NCI-H2029 treated with DMSO at 0.1 percent for 48 hours (cell line): Measurements from ENCODE around the gene ANP32B.
"Not testable (repeated sequence)": the region's sequence is repeated elsewhere in the genome, so short reads cannot be mapped to it uniquely, and the experiment has no call there.

Source experiments
- DNase-seq: peaks from one replicate; lab custom pipeline; 2025; lab: John Stamatoyannopoulos, UW

ANP32B gene

DNA sequence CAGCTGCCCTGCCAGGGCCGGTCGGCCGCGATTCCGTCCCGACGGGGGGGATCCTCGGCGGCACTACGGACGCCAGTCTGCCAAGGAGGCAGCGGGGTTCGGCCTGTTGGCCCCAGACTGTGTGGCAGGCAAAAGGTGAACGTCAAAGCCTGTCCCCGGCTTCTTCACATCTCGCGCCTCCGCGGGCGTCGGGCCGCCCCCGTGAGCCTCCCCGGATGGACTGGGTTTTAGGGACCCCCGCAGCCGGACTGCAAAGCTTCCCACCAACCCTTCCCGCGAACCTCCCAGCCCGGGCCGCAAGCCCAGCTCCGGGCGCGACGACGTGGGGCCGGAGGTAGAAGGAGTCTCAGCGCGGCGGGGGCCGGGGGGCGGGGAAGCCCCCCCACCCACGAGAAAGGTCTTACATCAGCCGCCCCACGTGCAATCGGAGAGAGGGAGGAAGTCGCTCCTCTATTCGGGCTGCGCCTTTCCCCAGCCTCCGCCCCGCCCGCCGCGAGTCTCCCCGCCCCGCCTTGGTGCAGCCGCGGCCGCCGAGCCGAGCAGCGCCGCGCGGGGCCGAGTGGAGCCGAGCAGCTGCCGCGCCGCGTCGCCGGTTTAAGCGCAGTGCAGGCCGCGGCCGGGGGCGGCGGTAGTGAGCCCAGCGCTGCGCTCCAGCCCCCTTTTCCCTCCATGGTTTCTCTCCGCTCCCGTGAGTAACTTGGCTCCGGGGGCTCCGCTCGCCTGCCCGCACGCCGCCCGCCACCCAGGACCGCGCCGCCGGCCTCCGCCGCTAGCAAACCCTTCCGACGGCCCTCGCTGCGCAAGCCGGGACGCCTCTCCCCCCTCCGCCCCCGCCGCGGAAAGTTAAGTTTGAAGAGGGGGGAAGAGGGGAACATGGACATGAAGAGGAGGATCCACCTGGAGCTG lies at the start of gene ANP32B:
TSS of gene ANP32B (plus strand) at position 659 of the 906 bp plus-strand sequence. CDS start at position 874, 215 bp downstream.
- DNase-seq, result peak; percentile 87

DNA sequence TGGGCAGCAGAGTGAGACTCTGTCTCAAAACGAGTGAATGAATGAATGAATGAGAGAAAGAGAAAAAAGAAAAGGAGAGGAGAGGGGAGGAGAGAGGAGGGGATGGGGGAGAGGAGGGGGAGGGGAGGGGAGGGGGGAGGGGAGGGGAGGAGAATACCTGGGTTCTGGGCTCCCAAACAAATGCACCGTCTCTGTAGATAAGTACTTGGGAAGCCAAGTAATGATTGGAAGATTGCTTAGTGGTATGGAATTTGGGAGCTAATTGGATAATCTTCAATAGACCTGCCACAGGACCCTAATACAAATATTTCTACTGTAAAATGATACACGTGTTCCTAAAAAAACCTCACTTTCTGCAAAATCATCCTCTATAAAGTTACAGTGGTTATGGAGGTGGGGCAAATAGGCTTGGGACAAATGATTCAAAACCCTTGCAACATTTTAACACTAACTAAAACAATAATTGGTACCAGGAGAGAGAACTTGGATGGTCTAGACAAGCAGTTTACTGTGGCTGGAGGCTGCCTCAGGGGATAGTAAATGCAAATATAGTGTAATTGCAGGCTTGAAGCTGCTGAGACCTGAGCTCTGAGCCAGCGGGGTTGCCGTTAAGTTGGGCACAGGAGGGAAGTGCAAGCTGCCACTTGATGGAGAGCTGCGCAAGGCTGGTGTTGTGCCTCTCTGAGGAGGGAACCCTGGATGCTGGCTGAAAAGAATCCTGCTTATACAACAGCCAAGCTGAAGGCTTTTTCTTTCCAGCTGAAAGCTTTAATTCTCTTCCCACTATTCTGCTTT lies 48.6 kb upstream of the ANP32B start:
- no peak for DNase-seq

DNA sequence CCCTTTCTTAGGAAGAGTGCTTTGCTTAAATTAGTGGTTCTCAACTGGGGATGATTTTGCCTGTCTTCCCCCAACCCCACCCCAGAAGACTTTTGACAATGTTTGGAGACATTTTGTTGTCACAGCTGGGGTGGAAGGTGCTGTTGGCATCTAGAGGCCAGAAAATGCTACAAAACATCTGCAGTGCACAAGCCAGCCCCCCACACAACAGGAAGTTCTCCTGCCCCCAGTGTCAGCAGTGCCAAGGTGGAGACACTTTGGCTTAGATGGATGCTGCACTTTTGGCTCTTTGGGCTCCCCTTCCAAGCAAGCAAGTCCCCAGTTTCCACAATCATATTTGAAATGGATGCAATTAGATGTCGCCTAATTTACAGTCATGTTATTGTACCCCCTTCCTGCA lies 47.9 kb upstream of the ANP32B start:
- no peak for DNase-seq

DNA sequence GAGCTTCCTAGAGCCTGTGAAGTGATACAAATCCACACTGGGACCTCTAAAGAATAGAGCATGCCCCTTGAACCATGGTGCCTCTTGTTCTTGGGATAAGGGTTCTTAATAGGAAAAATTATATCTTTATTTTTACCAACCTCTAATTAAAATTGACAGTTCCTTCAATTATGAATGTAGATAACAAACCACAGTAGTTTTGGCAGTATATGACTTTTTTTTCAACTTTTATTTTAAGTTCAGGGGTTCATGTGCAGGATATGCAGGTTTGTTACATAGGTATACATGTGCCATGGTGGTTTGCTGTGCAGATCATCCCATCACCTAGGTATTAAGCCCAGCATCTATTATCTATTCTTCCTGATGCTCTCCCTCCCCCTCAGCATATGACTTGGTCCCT lies 46.1 kb upstream of the ANP32B start:
- no peak for DNase-seq

DNA sequence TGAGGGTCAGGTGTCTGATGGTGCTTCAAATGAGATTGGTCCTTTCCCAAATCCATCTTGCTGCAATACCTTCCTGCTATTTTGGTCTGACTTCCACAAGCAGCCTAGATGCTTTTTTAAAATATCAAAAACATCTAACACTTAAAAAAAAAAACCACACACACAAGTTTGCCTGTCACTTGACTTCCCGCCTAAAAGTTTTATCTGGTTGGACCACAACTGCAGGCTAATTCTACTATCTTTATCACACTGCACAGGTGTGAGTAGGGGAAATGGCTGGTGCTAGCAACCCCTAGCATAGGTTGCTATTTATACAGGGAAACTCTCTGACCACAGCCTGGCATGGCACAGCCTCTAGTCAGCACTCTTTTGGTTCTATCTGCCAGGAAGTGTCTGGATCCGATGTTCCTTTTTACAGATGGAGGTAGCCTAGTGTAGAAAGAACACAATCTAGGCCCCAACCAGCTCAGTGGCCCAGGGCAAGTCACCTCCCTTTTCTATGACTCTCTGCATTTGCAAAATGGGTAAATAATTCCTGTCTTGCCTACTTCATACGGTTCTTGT lies 45.0 kb upstream of the ANP32B start, which contains the start of gene HEMGN:
TSS of gene HEMGN (minus strand) at position 92 of the 564 bp plus-strand sequence. CDS start at position 56, 36 bp downstream.
- DNase-seq, result no peak

DNA sequence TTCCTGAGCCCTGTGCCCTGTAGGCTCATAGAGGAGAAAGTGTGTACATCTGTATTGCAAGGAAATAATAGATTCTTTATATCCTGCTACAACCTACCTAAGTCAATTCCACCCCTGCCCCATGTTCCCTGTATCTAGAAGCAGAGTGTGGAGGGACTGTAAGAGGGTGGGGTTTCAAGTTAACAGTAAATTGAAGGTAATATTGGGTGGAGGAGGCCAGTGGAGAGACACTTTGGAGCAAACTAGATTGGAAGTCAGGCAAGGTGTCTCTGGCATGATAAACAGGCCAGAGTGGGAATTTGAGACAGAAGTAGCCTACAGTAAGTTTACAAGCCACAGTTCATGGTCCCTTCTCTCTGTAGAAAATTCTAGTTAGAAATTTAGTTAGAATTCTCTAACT lies 42.9 kb upstream of the ANP32B start:
- no peak for DNase-seq

DNA sequence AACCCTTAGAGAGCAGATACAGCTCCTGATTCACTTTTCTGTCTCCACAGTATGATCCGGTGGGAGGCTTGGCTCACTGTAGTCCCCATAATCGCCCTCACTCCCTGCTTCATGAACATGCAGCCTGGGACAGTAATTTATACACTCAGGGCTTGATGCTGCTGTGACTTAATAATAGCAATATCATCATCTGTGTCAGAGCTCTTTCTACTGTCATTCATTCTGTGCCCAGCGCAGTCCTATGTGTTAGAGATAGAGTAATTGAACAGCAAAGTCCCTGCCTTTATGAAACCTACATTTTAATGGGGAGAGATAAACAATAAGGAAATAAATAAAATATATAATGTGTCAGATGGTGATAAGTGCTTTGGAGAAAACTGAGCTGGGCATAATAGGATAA lies 42.4 kb upstream of the ANP32B start:
- no peak for DNase-seq

DNA sequence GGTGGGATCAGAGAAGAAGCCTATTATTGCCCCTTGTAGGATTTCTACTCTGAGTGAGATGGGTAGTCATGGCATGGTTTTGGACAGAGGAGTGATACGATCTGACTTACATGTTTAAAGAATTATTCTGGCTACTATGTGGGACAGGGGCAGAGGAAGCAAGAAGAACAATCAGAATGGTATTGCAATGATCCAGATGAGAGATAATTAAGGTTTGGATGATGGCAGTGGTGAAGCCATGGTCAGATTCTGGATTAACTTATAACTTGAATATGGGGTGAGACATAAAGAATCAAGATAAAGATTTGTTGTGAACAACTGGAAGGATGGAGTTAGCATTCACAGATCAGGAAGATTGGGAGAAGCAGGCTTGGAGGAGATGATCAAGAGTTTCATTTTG lies 41.8 kb upstream of the ANP32B start:
- DNase-seq, result no peak

DNA sequence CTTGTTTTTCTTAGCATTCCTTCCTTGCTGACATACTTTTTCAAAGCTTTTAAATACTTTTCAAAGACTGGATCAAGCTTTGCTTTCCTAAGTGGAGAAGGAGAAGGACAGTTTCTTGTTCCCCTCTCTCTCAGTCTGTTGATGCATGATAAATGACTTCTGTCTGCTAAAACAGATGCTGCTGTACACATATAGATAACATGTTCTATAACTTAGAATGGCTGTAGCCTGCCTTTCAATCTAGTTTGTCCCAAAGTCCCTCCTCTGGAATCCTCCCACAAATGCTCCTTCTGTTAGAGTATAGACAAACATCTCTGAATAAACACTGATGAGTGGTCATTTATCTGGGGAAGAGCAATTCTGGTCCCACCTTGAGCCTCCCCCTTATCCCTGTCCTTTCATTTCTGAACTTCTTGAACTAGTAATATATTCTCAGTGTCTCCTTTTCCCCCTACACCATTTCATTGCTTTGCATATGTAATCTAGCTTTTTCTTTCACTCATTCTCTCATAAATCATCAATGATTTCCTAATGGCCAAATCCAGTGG lies 39.8 kb upstream of the ANP32B start:
- no peak for DNase-seq

DNA sequence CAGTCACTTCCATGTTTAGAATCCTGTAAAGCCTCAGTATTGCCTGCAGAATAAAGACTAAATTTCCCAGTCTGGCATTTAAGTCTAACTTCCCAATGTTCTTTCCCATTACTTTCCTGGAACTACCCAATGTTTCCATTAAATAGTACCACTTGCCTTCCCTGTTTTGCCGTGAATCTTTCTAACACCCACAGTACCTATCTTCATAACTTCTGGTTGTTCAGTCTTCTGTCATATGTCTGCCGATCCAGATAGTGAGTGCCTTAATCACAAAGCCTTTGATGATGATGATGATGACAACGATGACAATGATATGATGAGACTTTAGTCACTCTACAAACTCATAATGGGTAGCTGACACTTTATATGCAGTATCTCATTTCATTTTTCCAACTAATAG lies 38.5 kb upstream of the ANP32B start:
- no peak for DNase-seq

DNA sequence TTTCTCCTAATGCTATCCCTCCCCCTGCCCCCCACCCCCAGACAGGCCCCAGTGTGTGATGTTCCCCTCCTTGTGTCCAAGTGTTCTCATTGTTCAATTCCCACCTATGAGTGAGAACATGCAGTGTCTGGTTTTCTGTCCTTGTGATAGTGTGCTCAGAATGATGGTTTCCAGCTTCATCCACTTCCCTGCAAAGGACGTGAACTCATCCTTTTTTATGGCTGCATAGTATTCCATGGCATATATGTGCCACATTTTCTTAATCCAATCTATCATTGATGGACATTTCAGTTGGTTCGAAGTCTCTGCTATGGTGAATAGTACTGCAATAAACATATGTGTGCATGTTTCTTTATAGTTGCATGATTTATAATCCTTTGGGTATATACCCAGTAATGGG lies 37.7 kb upstream of the ANP32B start:
- not testable (repeated sequence) for DNase-seq

DNA sequence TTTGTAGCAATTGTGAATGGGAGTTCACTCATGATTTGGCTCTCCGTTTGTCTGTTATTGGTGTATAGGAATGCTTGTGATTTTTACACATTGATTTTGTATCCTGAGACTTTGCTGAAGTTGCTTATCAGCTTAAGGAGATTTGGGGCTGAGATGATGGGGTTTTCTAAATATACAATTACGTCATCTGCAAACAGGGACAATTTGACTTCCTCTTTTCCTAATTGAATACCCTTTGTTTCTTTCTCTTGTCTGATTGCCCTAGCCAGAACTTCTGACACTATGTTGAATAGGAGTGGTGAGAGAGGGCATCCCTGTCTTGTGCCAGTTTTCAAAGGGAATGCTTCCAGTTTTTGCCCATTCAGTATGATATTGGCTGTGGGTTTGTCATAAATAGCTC lies 36.0 kb upstream of the ANP32B start:
- not testable (repeated sequence) for DNase-seq

DNA sequence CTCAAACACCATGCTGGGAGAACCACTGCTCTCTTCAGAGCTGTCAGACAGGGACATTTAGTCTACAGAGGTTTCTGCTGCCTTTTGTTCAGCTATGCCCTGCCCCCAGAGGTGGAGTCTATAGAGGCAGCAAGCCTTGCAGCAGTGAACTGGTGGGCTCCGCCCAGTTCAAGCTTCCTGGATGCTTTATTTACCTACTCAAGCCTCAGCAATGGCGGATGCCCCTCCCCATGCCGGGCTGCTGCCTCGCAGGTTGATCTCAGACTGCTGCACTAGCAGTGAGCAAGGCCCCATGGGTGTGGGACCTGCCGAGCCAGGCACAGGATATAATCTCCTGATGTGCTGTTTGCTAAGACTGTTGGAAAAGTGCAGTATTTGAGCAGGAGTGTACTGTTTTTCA lies 32.3 kb upstream of the ANP32B start:
- DNase-seq, result not testable (repeated sequence)

DNA sequence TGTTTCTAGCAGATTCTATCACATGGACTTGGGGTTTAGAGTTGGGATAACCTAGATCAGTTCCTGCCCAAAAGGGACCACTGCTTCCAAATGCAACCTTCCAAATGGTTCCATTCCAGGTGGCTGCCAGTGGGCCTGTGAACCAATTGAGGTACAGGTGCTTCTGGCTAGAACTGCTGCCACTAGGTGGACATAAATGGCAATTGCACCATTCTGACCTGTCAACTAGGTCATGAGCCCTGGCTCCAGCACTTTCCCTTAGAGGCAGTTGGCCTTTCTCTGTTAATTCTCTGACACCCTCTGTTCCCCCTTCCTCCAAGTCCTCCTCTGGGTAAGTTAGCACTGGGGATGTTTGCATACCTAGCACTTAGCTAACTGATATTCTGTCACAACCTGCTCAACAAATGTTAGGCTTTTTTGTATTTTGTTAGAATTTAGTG lies 28.6 kb upstream of the ANP32B start:
- no peak for DNase-seq

DNA sequence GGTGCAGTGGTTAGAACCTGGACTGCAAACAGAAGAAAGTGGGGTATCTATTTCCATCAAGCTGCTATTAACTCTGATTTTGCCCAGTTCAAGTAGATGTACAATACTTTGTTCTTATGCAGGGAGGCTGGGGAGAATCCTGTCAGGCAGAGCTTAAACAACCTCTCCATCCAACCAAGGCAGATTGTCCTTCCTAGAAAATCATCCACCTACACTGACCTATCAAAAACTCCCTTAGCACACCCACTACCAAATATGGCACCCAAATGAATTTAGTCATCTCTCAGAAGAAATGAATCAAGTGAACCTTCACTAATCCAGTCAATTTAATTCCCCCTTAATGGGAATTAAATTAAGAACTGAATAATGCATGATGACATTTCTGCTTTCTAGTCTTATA lies 26.8 kb upstream of the ANP32B start:
- DNase-seq, result no peak

DNA sequence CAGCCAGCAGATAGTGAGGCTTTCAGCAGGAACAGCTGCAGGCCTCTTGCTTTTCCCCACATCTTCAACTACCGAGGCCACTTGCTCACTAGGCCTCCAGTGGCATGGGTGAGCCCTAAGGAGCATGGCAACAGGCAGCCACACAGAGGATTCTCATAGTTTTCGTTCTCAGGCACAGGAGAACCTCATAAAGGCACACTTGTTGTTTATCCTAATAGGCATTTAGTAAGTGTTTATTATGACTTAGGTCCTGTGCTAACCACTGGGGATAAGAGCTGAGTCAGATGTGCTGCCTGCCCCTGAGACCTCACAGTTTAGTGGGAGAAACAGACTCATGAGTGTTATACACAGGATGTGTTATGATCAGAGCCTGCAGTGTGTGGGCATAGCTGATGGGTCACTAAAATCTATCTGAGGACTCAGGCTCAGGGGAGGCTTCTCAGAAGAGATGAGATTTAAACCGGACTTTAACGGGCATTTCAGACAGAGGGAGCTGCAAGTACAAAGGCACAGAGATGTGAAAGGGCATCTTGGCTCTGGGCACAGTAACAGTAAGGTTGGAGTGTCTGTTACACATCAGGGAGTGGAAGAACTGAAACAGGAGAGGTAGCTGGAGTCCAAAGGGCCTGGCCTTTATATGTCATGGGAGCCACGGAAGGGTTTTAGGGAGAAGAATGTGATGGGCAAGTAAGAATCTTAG lies 24.2 kb upstream of the ANP32B start:
- DNase-seq, result no peak

DNA sequence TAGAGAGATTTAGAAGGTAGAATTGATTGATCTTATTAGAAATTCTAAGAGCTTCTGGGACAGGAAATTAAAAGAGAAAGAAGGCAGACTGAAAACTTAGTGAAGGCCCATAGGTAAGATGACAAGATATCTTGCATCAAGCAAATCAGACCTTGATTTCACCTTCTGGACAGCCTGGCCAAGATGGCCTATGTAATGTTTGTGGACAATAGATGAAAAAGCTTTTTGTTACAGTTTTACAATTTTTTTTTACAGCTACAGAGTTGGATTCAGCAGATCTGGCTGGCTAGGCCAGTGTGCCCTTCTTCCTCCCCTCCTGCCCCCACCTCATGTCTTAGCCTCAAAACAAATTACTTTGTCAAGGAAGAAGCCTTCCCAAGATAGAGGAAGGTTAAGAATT lies 23.6 kb upstream of the ANP32B start:
- no peak for DNase-seq

DNA sequence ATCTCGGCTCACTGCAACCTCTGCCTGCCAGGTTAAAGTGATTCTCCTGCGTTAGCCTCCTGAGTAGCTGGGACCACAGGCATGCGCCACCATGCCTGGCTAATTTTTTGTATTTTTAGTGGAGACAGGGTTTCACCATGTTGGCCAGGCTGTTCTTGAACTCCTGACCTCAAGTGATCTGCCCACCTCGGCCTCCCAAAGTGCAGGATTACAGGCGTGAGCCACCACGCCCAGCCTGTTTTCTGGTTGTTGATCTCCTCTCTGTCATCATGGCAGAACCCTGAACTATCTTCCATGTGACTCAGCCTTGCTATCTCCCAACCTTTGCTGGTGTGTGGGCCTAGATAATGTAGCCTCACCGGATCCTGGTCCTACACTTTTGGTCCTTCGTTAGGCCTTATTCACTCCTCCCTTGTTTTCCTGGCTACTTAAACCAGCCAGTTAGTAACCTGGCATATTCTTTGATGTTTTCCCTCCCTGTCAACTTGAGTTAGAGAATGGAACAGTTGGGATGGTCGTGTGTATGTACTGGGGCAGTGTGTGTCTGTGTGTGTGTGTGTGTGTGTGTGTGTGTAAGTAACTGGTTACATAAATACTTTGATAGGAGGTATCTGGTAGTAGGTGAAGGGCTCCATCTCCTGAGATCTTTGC lies 22.3 kb upstream of the ANP32B start:
- DNase-seq, result not testable (repeated sequence)

DNA sequence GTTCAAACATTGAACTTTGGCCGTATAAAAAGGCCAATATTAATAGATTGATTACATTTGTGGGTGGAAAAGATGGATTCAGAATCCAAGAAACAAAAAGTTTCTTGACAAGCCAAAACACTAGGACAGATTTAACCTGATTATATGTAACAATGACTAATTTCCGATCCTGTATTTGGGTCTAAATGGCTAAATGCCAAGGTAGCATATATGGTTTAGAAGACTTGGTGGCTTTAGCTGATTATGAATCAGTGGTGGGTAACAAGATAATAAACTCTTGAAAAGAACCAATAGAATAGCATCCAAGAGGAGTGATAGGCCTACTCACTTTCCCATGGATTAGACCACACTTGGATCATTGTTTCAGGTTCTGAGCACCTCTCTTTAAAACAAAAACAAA lies 21.8 kb upstream of the ANP32B start:
- DNase-seq, result no peak

DNA sequence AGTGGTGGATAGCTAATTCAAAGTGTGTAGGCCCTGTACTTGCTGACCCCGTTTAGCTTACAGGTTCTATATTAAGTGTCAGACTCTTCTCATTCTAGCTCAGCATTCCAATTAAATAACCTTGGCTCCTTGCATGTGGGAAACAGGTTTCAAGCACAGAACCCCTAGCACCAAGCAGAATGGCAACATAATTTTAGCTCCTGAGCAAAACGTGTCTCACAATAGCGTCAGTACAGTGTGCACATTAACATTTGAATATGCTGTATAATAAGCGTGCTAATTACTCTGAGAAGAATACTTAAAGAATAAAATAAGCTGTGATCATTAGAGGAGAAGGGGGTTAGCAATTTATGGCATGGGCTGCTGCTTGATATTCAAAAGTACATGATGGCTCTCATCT lies 21.0 kb upstream of the ANP32B start:
- no peak for DNase-seq

DNA sequence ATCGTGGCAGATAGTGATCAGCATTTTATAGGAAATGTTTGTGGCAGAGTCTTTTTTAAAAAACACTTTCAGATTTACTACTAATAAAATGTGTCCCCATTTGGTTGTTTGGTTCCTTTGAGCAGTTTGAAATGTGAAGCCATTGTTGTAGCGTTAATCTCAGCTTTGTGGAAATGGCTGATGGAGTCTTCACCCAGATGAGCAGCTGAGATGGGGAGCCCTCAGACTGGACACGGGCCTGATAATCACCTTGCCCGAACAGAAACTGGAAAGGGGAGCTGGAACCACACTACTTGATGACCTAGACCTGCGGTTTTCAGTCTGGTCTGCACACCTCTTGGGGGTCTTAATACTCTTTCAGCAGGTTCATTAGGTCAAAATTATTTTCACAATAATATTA lies 20.6 kb upstream of the ANP32B start:
- DNase-seq, result no peak
